B cell (primary cell): ENCODE measurements around the gene GYS1. TPM values are rescaled to one million over a fixed set of nuclear protein-coding genes. Genes with fewer than 3 reads are reported as not detected.
A peak's percentile ranks its signal among the peaks of the same experiment; 100 is the strongest.

Experiments
- ATAC-seq: fragments of 200-7000 bp; cut with Tn5 transposase; one replicate; pipeline ENCODE4 v1.10.0; 2021; ENCODE audit warnings: low read depth, mild to moderate bottlenecking, moderate number of reproducible peaks, moderate library complexity
- CTCF ChIA-PET: fragments of 350-600 bp; sonication (Branson Sonifier 250); formaldehyde crosslinking; loops from one replicate; lab custom pipeline; 2021; ENCODE audit warnings: antibody characterized with exemption, inconsistent platforms; lab: Charles Lee
- POLR2A ChIA-PET: fragments of 350-600 bp; sonication (Branson Sonifier 250); formaldehyde crosslinking; loops from one replicate; lab custom pipeline; 2021; ENCODE audit warnings: antibody characterized with exemption; lab: Charles Lee
- DNase-seq: peaks from one replicate; pipeline ENCODE4 v3.0.0; 2013
- H2AFZ ChIP-seq: 2 replicates; pipeline ENCODE4 v1.6.1; 2012; ENCODE audit warnings: mild to moderate bottlenecking, low read depth, low read length; ENCODE audit not compliant: insufficient read depth, poor library complexity, severe bottlenecking
- H3K27ac ChIP-seq, 2 donors: 1 replicate in 1 of 2; 2 replicates in 1 of 2; pipeline ENCODE4 v1.5.1; 2012 to 2013; ENCODE audit warnings: low read length in 2 of 2, mild to moderate bottlenecking in 2 of 2, moderate library complexity in 1 of 2
- H3K27me3 ChIP-seq, 4 experiments: fragments of 200-600 bp in 1 of 4; sonication (generic) in 1 of 4; replicated peaks in 1 of 4; 1 replicate in 2 of 4; 2 replicates in 2 of 4; pipeline versions ENCODE4 v1.6.1 to v1.7.0; 2013 to 2016; ENCODE audit warnings: low read length in 3 of 4, mild to moderate bottlenecking in 2 of 4, mixed read lengths in 1 of 4, moderate library complexity in 1 of 4; ENCODE audit not compliant: insufficient read depth in 4 of 4, control insufficient read depth in 3 of 4; ENCODE audit errors: control extremely low read depth in 1 of 4
- H3K36me3 ChIP-seq, 2 experiments: replicated peaks in 1 of 2; 1 replicate in 1 of 2; 2 replicates in 1 of 2; pipeline versions ENCODE4 v1.6.1 to v1.7.1; 2013; ENCODE audit warnings: low read length in 1 of 2; ENCODE audit not compliant: insufficient read depth in 2 of 2, control insufficient read depth in 1 of 2; ENCODE audit errors: control extremely low read depth in 1 of 2, extremely low read depth in 1 of 2
- H3K4me1 ChIP-seq, 2 donors: fragments of 200-600 bp in 1 of 2; sonication (generic) in 1 of 2; 1 replicate in 1 of 2; 2 replicates in 1 of 2; pipeline versions ENCODE4 v1.5.1 to v1.6.1; 2013 to 2017; ENCODE audit warnings: low read length in 2 of 2; ENCODE audit not compliant: control insufficient read depth in 2 of 2, insufficient read depth in 2 of 2
- H3K4me2 ChIP-seq: replicated peaks from 2 replicates; pipeline ENCODE3; 2012; ENCODE audit warnings: mild to moderate bottlenecking, low read depth, low read length; ENCODE audit not compliant: poor library complexity, severe bottlenecking
- H3K4me3 ChIP-seq, 5 experiments: fragments of 200-600 bp in 1 of 5; sonication (generic) in 1 of 5; 1 replicate in 3 of 5; 2 replicates in 2 of 5; pipeline versions ENCODE4 v1.5.1 to v1.7.0; 2011 to 2016; ENCODE audit warnings: low read length in 4 of 5, mild to moderate bottlenecking in 4 of 5, low read depth in 2 of 5, control low read depth in 1 of 5, moderate library complexity in 1 of 5; ENCODE audit not compliant: insufficient read depth in 1 of 5; ENCODE audit errors: control extremely low read depth in 1 of 5, extremely low read depth in 1 of 5
- H3K79me2 ChIP-seq: fragments of 200-600 bp; sonication (generic); one replicate; pipeline ENCODE4 v1.6.0; 2016; ENCODE audit warnings: low read length; ENCODE audit not compliant: control insufficient read depth, insufficient read depth
- H3K9ac ChIP-seq: fragments of 200-600 bp; sonication (generic); 2 replicates; pipeline ENCODE4 v1.6.1; 2017; ENCODE audit warnings: mild to moderate bottlenecking, low read length, moderate library complexity
- H3K9me3 ChIP-seq, 3 donors: one replicate each; pipeline versions ENCODE4 v1.6.1 to v1.7.1; 2013; ENCODE audit warnings: low read length in 2 of 3; ENCODE audit not compliant: control insufficient read depth in 2 of 3, insufficient read depth in 1 of 3; ENCODE audit errors: control extremely low read depth in 1 of 3
- H4K20me1 ChIP-seq: 2 replicates; pipeline ENCODE4 v1.6.0; 2012; ENCODE audit warnings: mild to moderate bottlenecking, low read length; ENCODE audit not compliant: insufficient read depth, control insufficient read depth, poor library complexity, severe bottlenecking
- H3K27ac Mint-ChIP-seq: one replicate; pipeline ENCODE4 v1.8.0; 2021; ENCODE audit warnings: mixed read lengths
- H3K27me3 Mint-ChIP-seq: one replicate; pipeline ENCODE4 v1.8.0; 2021; ENCODE audit warnings: mixed read lengths
- H3K4me1 Mint-ChIP-seq: one replicate; pipeline ENCODE4 v1.8.0; 2021; ENCODE audit warnings: mixed read lengths
- H3K4me3 Mint-ChIP-seq: one replicate; pipeline ENCODE4 v1.8.0; 2021; ENCODE audit warnings: mixed read lengths
- H3K9me3 Mint-ChIP-seq: one replicate; pipeline ENCODE4 v1.8.0; 2022; ENCODE audit warnings: mixed read lengths; ENCODE audit not compliant: insufficient read depth
- CTCF ChIP-seq: fragments of 200-600 bp; IDR thresholded peaks from one replicate; pipeline ENCODE4 v1.8.0; 2022; ENCODE audit warnings: antibody characterized with exemption, mild to moderate bottlenecking
- EZH2 ChIP-seq: IDR thresholded peaks from 2 replicates; pipeline ENCODE4 v1.6.1; 2012; ENCODE audit warnings: borderline replicate concordance, low read depth, mild to moderate bottlenecking, moderate library complexity, low read length; ENCODE audit not compliant: insufficient read depth, poor library complexity, severe bottlenecking
- WGBS: methylation state at CpG from one replicate; pipeline ENCODE4 v1.1.5; 2013; ENCODE audit warnings: missing lambda C conversion rate; ENCODE audit not compliant: insufficient coverage; 5-methylcytosine and 5-hydroxymethylcytosine counted together
- intact Hi-C: fragments of 100-400 bp; cut with micrococcal nuclease; formaldehyde crosslinking; loops from one replicate; pipeline ENCODE4 v1.10.0; 2022
- polyA plus RNA-seq: library from polyadenylated mRNA; depleted of rRNA; stranded (reverse); fragments of >200 nt; gene quantifications from 2 replicates; pipeline ENCODE4 v1.2.3, GENCODE V29; 2012
- total RNA-seq, 2 donors: library from RNA; stranded (reverse); fragments of 120-200 nt in 1 of 2; gene quantifications; 1 replicate in 1 of 2; 2 replicates in 1 of 2; pipeline versions ENCODE4 v1.2.3 to v1.2.4, GENCODE V29; 2013 to 2022

The GYS1 gene
- total and polyA plus RNA-seq, 2 donors (not counting 1 experiment from before 2014, with no cell fraction given), result 28.9 to 62.7 TPM

GRCh38 chr19:48968179-48968661 is 24.9 kb downstream of the GYS1 start:
- Histone ChIP-seq H3K79me2 (peaks cover 26% of the 10 kb centered on the region), H3K27me3 (no peaks in the 10 kb centered on the region), H3K9ac (no peak overlapping the region), H2AFZ (no peak overlapping the region), H3K36me3 (peaks cover 1 to 44% of the 10 kb centered on the region in 2 experiments), H4K20me1 (peaks cover 22% of the 10 kb centered on the region), H3K4me2 (no peak overlapping the region), H3K4me1 (peaks cover 27 to 47% of the 10 kb centered on the region in 2 donors), H3K9me3 (peaks cover 0 to 5% (median 0%) of the 10 kb centered on the region in 3 donors), H3K27ac (no peak overlapping the region), H3K4me3 (no peak overlapping the region)
- WGBS, result 89% methylated on average over 3 of the region's 4 CpGs
- ChIA-PET POLR2A (interaction anchor here (0.5 to 2.2 kb wide), 4 partner anchors 9 to 180 kb away, joined by 3 to 13 read pairs (median 4); no protein-coding TSS in a partner anchor), CTCF (interaction anchor here (1.3 to 4.1 kb wide), 5 partner anchors 25 to 180 kb away, joined by 3 to 17 read pairs (median 9); partner anchors contain the start of genes GYS1, NUCB1 and RUVBL2)
- ATAC-seq (no peak), DNase-seq (no peak)
- Mint-ChIP-seq H3K4me1 (peaks cover 58% of the 10 kb centered on the region), H3K9me3 (no peaks in the 10 kb centered on the region), H3K4me3 (no peak overlapping the region), H3K27ac (peak overlapping the region; percentile 53), H3K27me3 (no peaks in the 10 kb centered on the region)
- TF ChIP-seq CTCF, result no peak
- TF ChIP-seq EZH2, result no peak
- intact Hi-C loops, result no loop called here
